GM21526 (cell line): ENCODE measurements around the gene KRTAP2-4.
"Not testable (repeated sequence)": the region's sequence is repeated elsewhere in the genome, so short reads cannot be mapped to it uniquely, and the experiment has no call there.

Source experiments
- ATAC-seq: cut with Tn5 transposase; IDR thresholded peaks from one replicate; pipeline ENCODE4 v1.9.1; 2021; ENCODE audit warnings: moderate library complexity; ENCODE audit not compliant: unreplicated experiment, low FRiP score

KRTAP2-4 gene

GRCh38 chr17:41065829-41066624 lies at the start of gene KRTAP2-4:
KRTAP2-4 (minus strand) TSS chr17:41065879; CDS start chr17:41065845, 34 bp downstream.
- no peak for ATAC-seq

GRCh38 chr17:41111151-41111885 lies 45.6 kb upstream of the KRTAP2-4 start:
- no peak for ATAC-seq

GRCh38 chr17:41108728-41109386 lies 43.2 kb upstream of the KRTAP2-4 start:
- not testable (repeated sequence) for ATAC-seq

- ATAC-seq: no peak
These were observed 42.3 kb upstream of the KRTAP2-4 start for GRCh38 chr17:41107941-41108450.

GRCh38 chr17:41105347-41105746 lies 39.7 kb upstream of the KRTAP2-4 start, which contains the start of gene KRTAP4-9:
KRTAP4-9 (plus strand) TSS chr17:41105389; CDS start chr17:41105389, 0 bp downstream.
- not testable (repeated sequence) for ATAC-seq

GRCh38 chr17:41104386-41105038 lies 38.8 kb upstream of the KRTAP2-4 start:
- not testable (repeated sequence) for ATAC-seq

GRCh38 chr17:41103896-41104295 lies 38.2 kb upstream of the KRTAP2-4 start:
- no peak for ATAC-seq

GRCh38 chr17:41101586-41102259 lies 36.0 kb upstream of the KRTAP2-4 start, which contains the start of gene KRTAP4-16:
KRTAP4-16 (minus strand) TSS chr17:41102209; CDS start chr17:41102209, 0 bp downstream.
- ATAC-seq: no peak

GRCh38 chr17:41099682-41100480 lies 34.2 kb upstream of the KRTAP2-4 start:
- not testable (repeated sequence) for ATAC-seq

GRCh38 chr17:41098481-41098880 lies 32.8 kb upstream of the KRTAP2-4 start:
- no peak for ATAC-seq

- ATAC-seq: no peak
These were observed 32.4 kb upstream of the KRTAP2-4 start, which contains the start of gene KRTAP4-8 for GRCh38 chr17:41098042-41098441. KRTAP4-8 (minus strand) TSS chr17:41098142; CDS start chr17:41098084, 58 bp downstream.

- ATAC-seq: no peak
These were observed 30.4 kb upstream of the KRTAP2-4 start for GRCh38 chr17:41096055-41096454.

- ATAC-seq: not testable (repeated sequence)
These were observed 23.2 kb upstream of the KRTAP2-4 start for GRCh38 chr17:41088760-41089352.

GRCh38 chr17:41084100-41084856 lies 18.6 kb upstream of the KRTAP2-4 start, which contains the start of gene KRTAP4-7:
KRTAP4-7 (plus strand) TSS chr17:41084150; CDS start chr17:41084207, 57 bp downstream.
- ATAC-seq: not testable (repeated sequence)

- ATAC-seq: not testable (repeated sequence)
These were observed 17.7 kb upstream of the KRTAP2-4 start for GRCh38 chr17:41083427-41083826.

- no peak for ATAC-seq
These were observed 16.9 kb upstream of the KRTAP2-4 start for GRCh38 chr17:41082626-41083025.

- ATAC-seq: no peak
These were observed 11.1 kb upstream of the KRTAP2-4 start for GRCh38 chr17:41076788-41077187.
